K562 (cell line): Measurements from ENCODE around the gene RBM5. TPM values are rescaled to one million over a fixed set of nuclear protein-coding genes. Genes with fewer than 3 reads are reported as not detected.

Experiments used
- ATAC-seq: fragments of 200-7000 bp; cut with Tn5 transposase; 3 replicates; pipeline ENCODE4 v1.9.1; 2020; ENCODE audit warnings: moderate library complexity
- BruUV-seq: library from RNA; stranded (reverse); fragments of 400-500 nt; replicated peaks from 2 replicates; lab custom pipeline; 2021; lab: Mats Ljungman, UMichigan
- CTCF ChIA-PET: fragments of 300-600 bp; formaldehyde crosslinking; extraction: SDS; loops from one replicate; lab custom pipeline; 2021; ENCODE audit warnings: low intra/inter-chr PET ratio; lab: Yijun Ruan, JAX
- POLR2A ChIA-PET: fragments of 300-600, 350-650 bp; sonication (Branson Sonifier 250); formaldehyde crosslinking; extraction: SDS; loops from one replicate; lab custom pipeline; 2021; ENCODE audit warnings: antibody characterized with exemption, inconsistent platforms; lab: Yijun Ruan, JAX
- DNase-seq, 4 experiments: peaks; one replicate each; pipeline versions ENCODE4 v3.0.0 to v3.0.0-alpha.2; 2011 to 2018; ENCODE audit warnings: low spot score in 3 of 4, mixed read lengths in 3 of 4; ENCODE audit errors: extremely low read depth in 1 of 4
- FAIRE-seq: peaks from 2 replicates; lab custom pipeline; 2011; peaks lifted over from hg19 to GRCh38; lab: Jason Lieb, UNC
- H2AFZ ChIP-seq: 2 replicates; pipeline ENCODE4 v1.6.0; 2011; ENCODE audit warnings: low read depth, low read length, control low read depth, inconsistent platforms
- H3K27ac ChIP-seq: fragments of 200-600 bp; 3 replicates; pipeline ENCODE4 v1.8.0; 2011; ENCODE audit warnings: low read depth, mild to moderate bottlenecking, control low read depth, inconsistent platforms, low read length, moderate library complexity, mixed read lengths; ENCODE audit errors: extremely low read depth
- H3K27me3 ChIP-seq, 2 experiments: fragments of 300-600 bp in 1 of 2; 2 replicates in 1 of 2; 3 replicates in 1 of 2; pipeline versions ENCODE4 v1.6.0 to v1.8.0; 2011; ENCODE audit warnings: inconsistent platforms in 2 of 2, low read length in 2 of 2, mild to moderate bottlenecking in 1 of 2, mixed read lengths in 1 of 2, moderate library complexity in 1 of 2; ENCODE audit not compliant: control insufficient read depth in 2 of 2, insufficient read depth in 2 of 2
- H3K36me3 ChIP-seq: fragments of 300-600 bp; 3 replicates; pipeline ENCODE4 v1.8.0; 2011; ENCODE audit warnings: mild to moderate bottlenecking, low read length, inconsistent platforms; ENCODE audit not compliant: control insufficient read depth, insufficient read depth
- H3K4me1 ChIP-seq, 2 experiments: fragments of 200-600 bp in 1 of 2; replicated peaks in 1 of 2; 2 replicates in 1 of 2; 3 replicates in 1 of 2; pipeline versions ENCODE4 v1.5.1 to v1.8.0; 2011; ENCODE audit warnings: inconsistent platforms in 2 of 2, low read length in 2 of 2, mild to moderate bottlenecking in 1 of 2, mixed read lengths in 1 of 2, moderate library complexity in 1 of 2; ENCODE audit not compliant: control insufficient read depth in 2 of 2, insufficient read depth in 2 of 2
- H3K4me2 ChIP-seq: 2 replicates; pipeline ENCODE4 v1.6.1; 2011; ENCODE audit warnings: low read length, control low read depth, inconsistent platforms, mixed read lengths; ENCODE audit not compliant: insufficient read depth
- H3K4me3 ChIP-seq: fragments of 200-600 bp; sonication (generic), shearing (Covaris generic); 2 replicates; pipeline ENCODE4 v1.5.1; 2016; ENCODE audit warnings: control low read depth, inconsistent platforms
- H3K79me2 ChIP-seq: fragments of 200-600 bp; 3 replicates; pipeline ENCODE4 v1.8.0; 2011; ENCODE audit warnings: low read length, inconsistent platforms; ENCODE audit not compliant: control insufficient read depth, insufficient read depth
- H3K9ac ChIP-seq, 2 experiments: 2 replicates each; pipeline versions ENCODE4 v1.6.0 to v1.6.1; 2011; ENCODE audit warnings: low read depth in 2 of 2, low read length in 2 of 2, control low read depth in 1 of 2, inconsistent platforms in 1 of 2, mild to moderate bottlenecking in 1 of 2, mixed read lengths in 1 of 2; ENCODE audit not compliant: insufficient read depth in 1 of 2
- H3K9me1 ChIP-seq: one replicate; pipeline ENCODE4 v1.6.0; 2011; ENCODE audit warnings: inconsistent platforms, mild to moderate bottlenecking, low read length, moderate library complexity; ENCODE audit not compliant: control insufficient read depth, insufficient read depth
- H3K9me3 ChIP-seq: replicated peaks from 2 replicates; pipeline ENCODE4 v1.5.1; 2011; ENCODE audit warnings: low read depth, low read length, inconsistent platforms; ENCODE audit not compliant: control insufficient read depth, insufficient read depth
- H4K20me1 ChIP-seq: replicated peaks from 2 replicates; pipeline ENCODE4 v1.6.1; 2011; ENCODE audit warnings: low read length, inconsistent platforms, mixed read lengths; ENCODE audit not compliant: control insufficient read depth, insufficient read depth
- GMEB1 ChIP-seq: fragments of 250-450 bp; sonication (Bioruptor Pico); IDR thresholded peaks from 2 replicates; pipeline ENCODE4 v1.4.0; 2020; ENCODE audit warnings: mild to moderate bottlenecking
- YY1 ChIP-seq, 3 experiments: IDR thresholded peaks; 2 replicates each; pipeline ENCODE4 v1.6.1; 2011; ENCODE audit warnings: low read length in 2 of 3, mild to moderate bottlenecking in 2 of 3, moderate library complexity in 2 of 3, borderline replicate concordance in 1 of 3, control low read depth in 1 of 3, low read depth in 1 of 3; ENCODE audit not compliant: insufficient read depth in 3 of 3, insufficient replicate concordance in 2 of 3, control insufficient read depth in 1 of 3, insufficient read length in 1 of 3; ENCODE audit errors: extremely low read depth in 1 of 3
- ZBTB7A ChIP-seq: IDR thresholded peaks from 2 replicates; pipeline ENCODE4 v1.6.1; 2011; ENCODE audit warnings: low read depth, mild to moderate bottlenecking, low read length, moderate library complexity, borderline replicate concordance; ENCODE audit not compliant: control insufficient read depth
- WGBS: fragments of 100-300 bp; shearing (Covaris generic); methylation state at CpG from one replicate; pipeline ENCODE4 v1.1.6; 2016; ENCODE audit warnings: low coverage, mixed read lengths; ENCODE audit not compliant: insufficient coverage; ENCODE audit errors: missing lambda C conversion rate; 5-methylcytosine and 5-hydroxymethylcytosine counted together
- in situ Hi-C: fragments of 300-500 bp; cut with MboI; formaldehyde crosslinking; loops from 4 replicates; pipeline ENCODE4 v1.15.0; 2018; ENCODE audit warnings: inconsistent platforms, mixed read lengths
- intact Hi-C: fragments of 100-400 bp; cut with micrococcal nuclease; formaldehyde crosslinking; loops from 2 replicates; pipeline ENCODE4 v1.14.2; 2022
- polyA plus RNA-seq, 8 experiments: library from polyadenylated mRNA; depleted of rRNA in 4 of 8; stranded (reverse) in 5 of 8; unstranded in 3 of 8; fragments of >200 nt; fragmentation: Nextera tagmentation in 2 of 8; fragmentation: Illumina TruSeq in 1 of 8; extraction: Ambion mirVana in 2 of 8; extraction: Trizol in 1 of 8; gene quantifications; 2 replicates each; pipeline versions ENCODE4 v1.2.1 to v1.2.3, GENCODE V29; 2011 to 2014; ENCODE audit warnings: inconsistent platforms in 1 of 8, missing spikeins in 1 of 8
- total RNA-seq, 7 experiments: library from RNA; depleted of rRNA in 6 of 7; stranded (reverse); fragments of >200 nt in 6 of 7; fragmentation: Illumina TruSeq in 2 of 7; extraction: Trizol in 2 of 7; gene quantifications; 2 replicates each; pipeline versions ENCODE4 v1.2.1 to v1.2.3, GENCODE V29; 2011 to 2021; ENCODE audit warnings: low replicate concordance in 1 of 7

The RBM5 gene
- total and polyA plus RNA-seq, 9 of the 15 experiments (the other 6 are each of a cell fraction or from before 2014, with no cell fraction given), result 24.5 to 153 (median 81.6) TPM

GRCh38 chr3:50160561-50160983 lies 71.9 kb downstream of the RBM5 start:
- H3K27ac ChIP-seq, result no peak overlapping the region
- no peak overlapping the region for H3K4me2 ChIP-seq
- peak overlapping the region in 1 of 2 experiments; percentile 52; a peak in 1 of 4 replicates for H3K9ac ChIP-seq
- no peaks in the 10 kb centered on the region for H3K9me3 ChIP-seq
- ChIA-PET CTCF (no interaction called here), POLR2A (interaction anchor here (0.6 kb wide), 1 partner anchor 27 kb away, joined by 3 read pairs; no protein-coding TSS in a partner anchor)
- 20% methylated on average over 3 of the region's 7 CpGs for WGBS
- no peaks in the 10 kb centered on the region; the same call in 2 of the 3 replicates for H3K79me2 ChIP-seq
- FAIRE-seq (no peak), ATAC-seq (peak; percentile 57), DNase-seq (peak; percentile 54 to 63 (median 60))
- peaks cover 9 to 49% of the 10 kb centered on the region in 2 experiments; a peak in 4 of 5 replicates for H3K4me1 ChIP-seq
- in situ Hi-C loops, result no loop called here
- intact Hi-C loops, result no loop called here
- H4K20me1 ChIP-seq, result peaks cover 3% of the 10 kb centered on the region; the same call in 1 of the 2 replicates
- TF ChIP-seq ZBTB7A (0 out of 2 replicates have a peak, but pooled peaks have one; percentile 3), GMEB1 (CRISPR knock-in tag) (no peak), YY1 (IDR thresholded peaks at IDR 0.05; ENCODE audit: borderline replicate concordance in 1 of 3, control insufficient read depth in 1 of 3, extremely low read depth in 1 of 3, insufficient read depth in 3 of 3, insufficient read length in 1 of 3, insufficient replicate concordance in 2 of 3, low read depth in 1 of 3, low read length in 2 of 3) (peak in 1 of 3 experiments; percentile 23)
- no peaks in the 10 kb centered on the region for H3K36me3 ChIP-seq
- no peak overlapping the region for H3K4me3 ChIP-seq
- BruUV-seq, result no TSS peak
- no peaks in the 10 kb centered on the region for H3K27me3 ChIP-seq
- H3K9me1 ChIP-seq, result no peaks in the 10 kb centered on the region
- no peak overlapping the region for H2AFZ ChIP-seq
